GM12878 (cell line): ENCODE measurements around the gene TNS4. TPM values are rescaled to one million over a fixed set of nuclear protein-coding genes. Genes with fewer than 3 reads are reported as not detected.

Source experiments
- ATAC-seq: fragments of 200-7000 bp; cut with Tn5 transposase; 3 replicates; pipeline ENCODE4 v1.9.1; 2020; ENCODE audit warnings: mild to moderate bottlenecking, moderate library complexity
- BruUV-seq: library from RNA; stranded (reverse); fragments of 400-500 nt; replicated peaks from 2 replicates; lab custom pipeline; 2021; lab: Mats Ljungman, UMichigan
- CTCF ChIA-PET: fragments of 300-600 bp; sonication (Branson Sonifier 250); formaldehyde crosslinking; extraction: SDS; loops from one replicate; lab custom pipeline; 2021; ENCODE audit warnings: inconsistent platforms; lab: Yijun Ruan, JAX
- POLR2A ChIA-PET: fragments of 350-600 bp; formaldehyde crosslinking; extraction: SDS; loops from one replicate; lab custom pipeline; 2021; ENCODE audit warnings: inconsistent platforms; lab: Charles Lee
- RAD21 ChIA-PET: fragments of 300-600 bp; sonication (Branson Sonifier 250); formaldehyde crosslinking; loops from one replicate; lab custom pipeline; 2023; ENCODE audit warnings: antibody characterized with exemption; ENCODE audit not compliant: unreplicated experiment; lab: Charles Lee
- SMC1A ChIA-PET: fragments of 300-600 bp; sonication (Branson Sonifier 250); formaldehyde crosslinking; loops from one replicate; lab custom pipeline; 2023; ENCODE audit not compliant: unreplicated experiment, uncharacterized antibody; lab: Charles Lee
- DNase-seq: peaks from one replicate; pipeline ENCODE4 v3.0.0-alpha.2; 2011; ENCODE audit warnings: low read depth, low spot score
- FAIRE-seq: peaks from 3 replicates; lab custom pipeline; 2011; peaks lifted over from hg19 to GRCh38; lab: Jason Lieb, UNC
- H2AFZ ChIP-seq: 2 replicates; pipeline ENCODE4 v1.6.0; 2011; ENCODE audit warnings: low read depth, low read length, control low read depth; ENCODE audit not compliant: control insufficient read depth
- H3K27ac ChIP-seq: 2 replicates; pipeline ENCODE4 v1.5.1; 2011; ENCODE audit warnings: control low read depth; ENCODE audit not compliant: control insufficient read depth, insufficient read depth
- H3K27me3 ChIP-seq, 2 experiments: replicated peaks in 1 of 2; 2 replicates each; pipeline versions ENCODE4 v1.6.0 to v1.6.1; 2011; ENCODE audit warnings: low read length in 1 of 2; ENCODE audit not compliant: control insufficient read depth in 2 of 2, insufficient read depth in 2 of 2
- H3K36me3 ChIP-seq, 2 experiments: 2 replicates each; pipeline ENCODE4 v1.5.1; 2011; ENCODE audit warnings: low read length in 1 of 2; ENCODE audit not compliant: control insufficient read depth in 2 of 2, insufficient read depth in 2 of 2
- H3K4me1 ChIP-seq: 2 replicates; pipeline ENCODE4 v1.6.1; 2011; ENCODE audit warnings: mild to moderate bottlenecking, low read length, moderate library complexity, mixed read lengths; ENCODE audit not compliant: control insufficient read depth, insufficient read depth
- H3K4me2 ChIP-seq: 2 replicates; pipeline ENCODE4 v1.6.0; 2011; ENCODE audit warnings: control low read depth; ENCODE audit not compliant: control insufficient read depth, insufficient read depth
- H3K4me3 ChIP-seq: fragments of 200-600 bp; sonication (generic); 2 replicates; pipeline ENCODE4 v1.5.1; 2016
- H3K79me2 ChIP-seq: 2 replicates; pipeline ENCODE4 v1.6.0; 2011; ENCODE audit warnings: low read length; ENCODE audit not compliant: control insufficient read depth, insufficient read depth
- H3K9ac ChIP-seq: 2 replicates; pipeline ENCODE4 v1.8.0; 2011; ENCODE audit warnings: low read length, control low read depth, mixed read lengths; ENCODE audit not compliant: control insufficient read depth, insufficient read depth
- H3K9me3 ChIP-seq: replicated peaks from 3 replicates; pipeline ENCODE4 v1.5.1; 2011; ENCODE audit warnings: mild to moderate bottlenecking, low read length; ENCODE audit not compliant: control insufficient read depth, insufficient read depth
- H4K20me1 ChIP-seq: 2 replicates; pipeline ENCODE4 v1.6.0; 2011; ENCODE audit not compliant: control insufficient read depth, insufficient read depth
- ASH2L ChIP-seq: fragments of 300-600, 200-600 bp; sonication (generic); IDR thresholded peaks from 2 replicates; pipeline ENCODE4 v1.6.1; 2017; ENCODE audit warnings: low read depth, mild to moderate bottlenecking, borderline replicate concordance
- EED ChIP-seq: sonication (generic); IDR thresholded peaks from 2 replicates; pipeline ENCODE4 v1.6.1; 2016; ENCODE audit warnings: antibody characterized with exemption, low read depth
- EP300 ChIP-seq, 2 experiments: fragments of 150-350 bp in 1 of 2; IDR thresholded peaks; 2 replicates each; pipeline ENCODE4 v1.6.1; 2011 to 2012; ENCODE audit warnings: low read depth in 2 of 2, low read length in 2 of 2, borderline replicate concordance in 1 of 2, improper control_type of control experiment in 1 of 2, inconsistent platforms in 1 of 2; ENCODE audit not compliant: control insufficient read depth in 1 of 2
- ETV6 ChIP-seq, 2 experiments: fragments of 450-650 bp in 1 of 2; IDR thresholded peaks in 1 of 2; conservative IDR thresholded peaks in 1 of 2; 2 replicates each; pipeline ENCODE4 v1.6.1; 2014; ENCODE audit warnings: antibody characterized with exemption in 1 of 2, borderline replicate concordance in 1 of 2, low read depth in 1 of 2, mild to moderate bottlenecking in 1 of 2, moderate library complexity in 1 of 2
- IKZF2 ChIP-seq, 2 experiments: fragments of 450-650 bp; IDR thresholded peaks; 2 replicates each; pipeline ENCODE4 v1.6.1; 2017; ENCODE audit warnings: mild to moderate bottlenecking in 2 of 2, moderate library complexity in 2 of 2
- MEF2A ChIP-seq: IDR thresholded peaks from 2 replicates; pipeline ENCODE4 v1.6.1; 2011; ENCODE audit warnings: low read depth, mild to moderate bottlenecking, low read length, moderate library complexity; ENCODE audit not compliant: insufficient read depth
- MEF2B ChIP-seq: fragments of 450-650 bp; IDR thresholded peaks from 2 replicates; pipeline ENCODE4 v1.6.1; 2018; ENCODE audit warnings: mild to moderate bottlenecking, moderate library complexity; ENCODE audit not compliant: partially characterized antibody, poor library complexity, severe bottlenecking
- PAX5 ChIP-seq: IDR thresholded peaks from 2 replicates; pipeline ENCODE4 v1.6.1; 2011; ENCODE audit warnings: low read depth, low read length, borderline replicate concordance
- PML ChIP-seq: IDR thresholded peaks from 2 replicates; pipeline ENCODE4 v1.6.1; 2012; ENCODE audit warnings: low read length, inconsistent platforms
- SREBF1 ChIP-seq: IDR thresholded peaks from 2 replicates; pipeline ENCODE4 v1.6.1; 2012; ENCODE audit warnings: mild to moderate bottlenecking, low read length
- SUPT20H ChIP-seq: IDR thresholded peaks from 2 replicates; pipeline ENCODE4 v1.6.1; 2011; ENCODE audit warnings: low read depth, mild to moderate bottlenecking, low read length, moderate library complexity, borderline replicate concordance; ENCODE audit not compliant: control insufficient read depth
- TCF3 ChIP-seq: IDR thresholded peaks from 2 replicates; pipeline ENCODE4 v1.6.1; 2012; ENCODE audit warnings: low read depth, mild to moderate bottlenecking, low read length, borderline replicate concordance; ENCODE audit not compliant: insufficient read depth
- TCF7 ChIP-seq: IDR thresholded peaks from 2 replicates; pipeline ENCODE4 v1.6.1; 2014; ENCODE audit warnings: antibody characterized with exemption, borderline replicate concordance
- WRNIP1 ChIP-seq: IDR thresholded peaks from 2 replicates; pipeline ENCODE4 v1.6.1; 2011; ENCODE audit warnings: low read depth, low read length, improper control_type of control experiment, borderline replicate concordance
- WGBS: methylation state at CpG from one replicate; pipeline ENCODE4 v1.1.6; 2016; ENCODE audit warnings: low lambda C conversion rate; ENCODE audit not compliant: insufficient replicate concordance, insufficient coverage; ENCODE audit errors: missing lambda C conversion rate; 5-methylcytosine and 5-hydroxymethylcytosine counted together
- in situ Hi-C: fragments of 300-500 bp; cut with MboI; formaldehyde crosslinking; loops from 9 replicates; pipeline ENCODE4 v1.14.3; 2018; ENCODE audit warnings: mixed read lengths
- intact Hi-C: fragments of 100-400 bp; cut with micrococcal nuclease; formaldehyde crosslinking; loops from one replicate; pipeline ENCODE4 v1.14.2; 2022; ENCODE audit not compliant: unreplicated experiment
- polyA plus RNA-seq, 11 experiments: library from polyadenylated mRNA; depleted of rRNA in 4 of 11; unstranded in 6 of 11; stranded (reverse) in 5 of 11; fragments of >200 nt; fragmentation: Nextera tagmentation in 4 of 11; fragmentation: Illumina TruSeq in 1 of 11; extraction: Ambion mirVana in 4 of 11; extraction: Trizol in 1 of 11; gene quantifications; 1 replicate in 1 of 11; 2 replicates in 10 of 11; pipeline versions ENCODE4 v1.2.1 to v1.2.3, GENCODE V29; 2011 to 2016; ENCODE audit warnings: inconsistent platforms in 2 of 11, missing spikeins in 2 of 11, low read depth in 1 of 11
- total RNA-seq, 4 experiments: library from RNA; depleted of rRNA in 3 of 4; stranded (reverse); fragments of >200 nt in 3 of 4; fragmentation: Illumina TruSeq in 1 of 4; extraction: Trizol in 1 of 4; gene quantifications; 2 replicates each; pipeline versions ENCODE4 v1.2.1 to v1.2.3, GENCODE V29; 2013 to 2021
- TF ChIP-seq, protein P1 (sequence below): IDR thresholded peaks from 2 replicates; pipeline ENCODE4 v1.6.1; 2011; ENCODE audit warnings: low read depth, mild to moderate bottlenecking, low read length, moderate library complexity, borderline replicate concordance; ENCODE audit errors: extremely low read depth
- TF ChIP-seq, protein P2 (sequence below): fragments of 450-650 bp; IDR thresholded peaks from 2 replicates; pipeline ENCODE4 v1.6.1; 2017; ENCODE audit warnings: antibody characterized with exemption, mild to moderate bottlenecking, moderate library complexity
- TF ChIP-seq, protein P3 (sequence below): IDR thresholded peaks from 2 replicates; pipeline ENCODE4 v1.6.1; 2011; ENCODE audit warnings: low read depth, low read length, improper control_type of control experiment, borderline replicate concordance
- TF ChIP-seq, protein P4 (sequence below): fragments of 150-350 bp; IDR thresholded peaks from 2 replicates; pipeline ENCODE4 v1.6.1; 2014; ENCODE audit warnings: mild to moderate bottlenecking, low read depth, low read length

Gene TNS4
- total and polyA plus RNA-seq, 10 of the 15 experiments (the other 5 are each of a cell fraction or from before 2014, with no cell fraction given) = 0.10 to 0.90 (median 0.68) TPM; not detected in 2

GRCh38 chr17:40517981-40518380, 16.6 kb upstream of the TNS4 start:
- H3K9ac ChIP-seq = no peak overlapping the region
- 75% methylated on average over 4 of the region's 4 CpGs for WGBS
- no peaks in the 10 kb centered on the region; the same call in 2 of the 3 replicates for H3K9me3 ChIP-seq
- intact Hi-C loops = no loop called here
- H3K79me2 ChIP-seq = no peaks in the 10 kb centered on the region
- in situ Hi-C loops = no loop called here
- CTCF ChIA-PET = interaction anchor here (0.9 to 5.1 kb wide), 16 partner anchors 9 to 1131 kb away, joined by 3 to 58 read pairs (median 5); partner anchors contain the start of gene TOP2A
- RAD21 ChIA-PET = interaction anchor here (0.7 to 9.0 kb wide), 7 partner anchors 13 to 420 kb away, joined by 3 to 102 read pairs (median 5); no protein-coding TSS in a partner anchor
- H3K36me3 ChIP-seq = no peaks in the 10 kb centered on the region
- no peaks in the 10 kb centered on the region for H4K20me1 ChIP-seq
- peaks cover 18% of the 10 kb centered on the region for H3K4me1 ChIP-seq
- no peak for TF ChIP-seq MEF2B
- no peak for TF ChIP-seq IKZF2 (IDR thresholded peaks at IDR 0.05)
- no peak for TF ChIP-seq TCF3
- TF ChIP-seq, protein P1, sequence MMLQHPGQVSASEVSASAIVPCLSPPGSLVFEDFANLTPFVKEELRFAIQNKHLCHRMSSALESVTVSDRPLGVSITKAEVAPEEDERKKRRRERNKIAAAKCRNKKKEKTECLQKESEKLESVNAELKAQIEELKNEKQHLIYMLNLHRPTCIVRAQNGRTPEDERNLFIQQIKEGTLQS = no peak
- no peak for TF ChIP-seq EP300 (IDR thresholded peaks at IDR 0.05; ENCODE audit: borderline replicate concordance in 1 of 2, control insufficient read depth in 1 of 2, low read depth in 2 of 2, low read length in 2 of 2)
- TF ChIP-seq EED = no peak
- no peak for TF ChIP-seq ETV6 (conservative IDR thresholded peaks at IDR 0.05 in 1 of 2, IDR thresholded peaks at IDR 0.05 in 1 of 2; ENCODE audit: borderline replicate concordance in 1 of 2, low read depth in 1 of 2)
- TF ChIP-seq WRNIP1 = no peak
- no peak for TF ChIP-seq ASH2L
- TF ChIP-seq, protein P2, sequence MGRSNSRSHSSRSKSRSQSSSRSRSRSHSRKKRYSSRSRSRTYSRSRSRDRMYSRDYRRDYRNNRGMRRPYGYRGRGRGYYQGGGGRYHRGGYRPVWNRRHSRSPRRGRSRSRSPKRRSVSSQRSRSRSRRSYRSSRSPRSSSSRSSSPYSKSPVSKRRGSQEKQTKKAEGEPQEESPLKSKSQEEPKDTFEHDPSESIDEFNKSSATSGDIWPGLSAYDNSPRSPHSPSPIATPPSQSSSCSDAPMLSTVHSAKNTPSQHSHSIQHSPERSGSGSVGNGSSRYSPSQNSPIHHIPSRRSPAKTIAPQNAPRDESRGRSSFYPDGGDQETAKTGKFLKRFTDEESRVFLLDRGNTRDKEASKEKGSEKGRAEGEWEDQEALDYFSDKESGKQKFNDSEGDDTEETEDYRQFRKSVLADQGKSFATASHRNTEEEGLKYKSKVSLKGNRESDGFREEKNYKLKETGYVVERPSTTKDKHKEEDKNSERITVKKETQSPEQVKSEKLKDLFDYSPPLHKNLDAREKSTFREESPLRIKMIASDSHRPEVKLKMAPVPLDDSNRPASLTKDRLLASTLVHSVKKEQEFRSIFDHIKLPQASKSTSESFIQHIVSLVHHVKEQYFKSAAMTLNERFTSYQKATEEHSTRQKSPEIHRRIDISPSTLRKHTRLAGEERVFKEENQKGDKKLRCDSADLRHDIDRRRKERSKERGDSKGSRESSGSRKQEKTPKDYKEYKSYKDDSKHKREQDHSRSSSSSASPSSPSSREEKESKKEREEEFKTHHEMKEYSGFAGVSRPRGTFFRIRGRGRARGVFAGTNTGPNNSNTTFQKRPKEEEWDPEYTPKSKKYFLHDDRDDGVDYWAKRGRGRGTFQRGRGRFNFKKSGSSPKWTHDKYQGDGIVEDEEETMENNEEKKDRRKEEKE = no peak
- TF ChIP-seq, protein P3, sequence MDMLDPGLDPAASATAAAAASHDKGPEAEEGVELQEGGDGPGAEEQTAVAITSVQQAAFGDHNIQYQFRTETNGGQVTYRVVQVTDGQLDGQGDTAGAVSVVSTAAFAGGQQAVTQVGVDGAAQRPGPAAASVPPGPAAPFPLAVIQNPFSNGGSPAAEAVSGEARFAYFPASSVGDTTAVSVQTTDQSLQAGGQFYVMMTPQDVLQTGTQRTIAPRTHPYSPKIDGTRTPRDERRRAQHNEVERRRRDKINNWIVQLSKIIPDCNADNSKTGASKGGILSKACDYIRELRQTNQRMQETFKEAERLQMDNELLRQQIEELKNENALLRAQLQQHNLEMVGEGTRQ = no peak
- TF ChIP-seq MEF2A = no peak
- TF ChIP-seq PAX5 = no peak
- TF ChIP-seq TCF7 = no peak
- no peak for TF ChIP-seq SUPT20H
- no peak for TF ChIP-seq PML
- TF ChIP-seq, protein P4, sequence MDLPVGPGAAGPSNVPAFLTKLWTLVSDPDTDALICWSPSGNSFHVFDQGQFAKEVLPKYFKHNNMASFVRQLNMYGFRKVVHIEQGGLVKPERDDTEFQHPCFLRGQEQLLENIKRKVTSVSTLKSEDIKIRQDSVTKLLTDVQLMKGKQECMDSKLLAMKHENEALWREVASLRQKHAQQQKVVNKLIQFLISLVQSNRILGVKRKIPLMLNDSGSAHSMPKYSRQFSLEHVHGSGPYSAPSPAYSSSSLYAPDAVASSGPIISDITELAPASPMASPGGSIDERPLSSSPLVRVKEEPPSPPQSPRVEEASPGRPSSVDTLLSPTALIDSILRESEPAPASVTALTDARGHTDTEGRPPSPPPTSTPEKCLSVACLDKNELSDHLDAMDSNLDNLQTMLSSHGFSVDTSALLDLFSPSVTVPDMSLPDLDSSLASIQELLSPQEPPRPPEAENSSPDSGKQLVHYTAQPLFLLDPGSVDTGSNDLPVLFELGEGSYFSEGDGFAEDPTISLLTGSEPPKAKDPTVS = no peak
- TF ChIP-seq SREBF1 = no peak
- no TSS peak for BruUV-seq
- H3K27ac ChIP-seq = no peak overlapping the region
- no peaks in the 10 kb centered on the region; a peak in 1 of 4 replicates for H3K27me3 ChIP-seq
- ATAC-seq = peak; percentile 10
- H3K4me2 ChIP-seq = no peak overlapping the region
- POLR2A ChIA-PET = interaction anchor here (0.9 to 4.8 kb wide), 7 partner anchors 10 to 301 kb away, joined by 3 to 41 read pairs (median 3); partner anchors contain the start of gene TOP2A
- peak; percentile 35 for FAIRE-seq
- no peak for DNase-seq
- H3K4me3 ChIP-seq = no peak overlapping the region
- SMC1A ChIA-PET = interaction anchor here (0.6 to 5.3 kb wide), 15 partner anchors 11 to 105 kb away, joined by 3 to 120 read pairs (median 3); no protein-coding TSS in a partner anchor
- H2AFZ ChIP-seq = no peak overlapping the region
